Measurements from ENCODE around the gene TNS3.

TNS3 gene

DNA sequence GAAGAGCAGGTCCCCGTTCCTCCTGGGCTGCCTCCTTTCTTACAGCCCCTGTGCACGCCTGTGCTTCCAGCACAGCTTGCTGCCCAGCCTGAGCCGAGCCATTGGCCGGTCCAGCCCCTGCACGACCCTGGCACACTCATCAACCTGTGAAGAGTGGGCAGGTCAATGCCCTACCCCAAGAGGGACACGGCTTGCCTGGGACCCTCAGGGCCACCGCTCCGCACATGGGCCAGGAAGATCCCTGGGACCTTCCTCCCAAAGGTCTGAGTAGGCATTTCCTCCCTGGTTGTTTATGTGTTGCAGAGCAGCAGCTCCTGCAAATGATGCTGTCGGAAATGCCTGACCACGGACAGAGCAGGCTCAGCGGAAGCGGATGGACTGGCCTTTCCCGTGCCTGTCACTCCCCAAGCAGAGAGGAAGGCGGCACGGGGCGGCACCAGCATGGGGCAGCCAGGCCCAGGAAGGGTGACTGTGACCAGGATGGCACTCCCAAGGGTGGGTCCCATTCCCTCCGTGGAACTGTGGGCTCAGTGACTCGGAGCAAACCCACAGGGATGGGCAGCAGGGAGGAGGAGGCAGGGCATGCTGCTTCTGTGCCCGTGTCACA, 252.5 kb downstream of the TNS3 start:
- DNase-seq (ENCODE audit: low read depth, low spot score) = no peak

DNA sequence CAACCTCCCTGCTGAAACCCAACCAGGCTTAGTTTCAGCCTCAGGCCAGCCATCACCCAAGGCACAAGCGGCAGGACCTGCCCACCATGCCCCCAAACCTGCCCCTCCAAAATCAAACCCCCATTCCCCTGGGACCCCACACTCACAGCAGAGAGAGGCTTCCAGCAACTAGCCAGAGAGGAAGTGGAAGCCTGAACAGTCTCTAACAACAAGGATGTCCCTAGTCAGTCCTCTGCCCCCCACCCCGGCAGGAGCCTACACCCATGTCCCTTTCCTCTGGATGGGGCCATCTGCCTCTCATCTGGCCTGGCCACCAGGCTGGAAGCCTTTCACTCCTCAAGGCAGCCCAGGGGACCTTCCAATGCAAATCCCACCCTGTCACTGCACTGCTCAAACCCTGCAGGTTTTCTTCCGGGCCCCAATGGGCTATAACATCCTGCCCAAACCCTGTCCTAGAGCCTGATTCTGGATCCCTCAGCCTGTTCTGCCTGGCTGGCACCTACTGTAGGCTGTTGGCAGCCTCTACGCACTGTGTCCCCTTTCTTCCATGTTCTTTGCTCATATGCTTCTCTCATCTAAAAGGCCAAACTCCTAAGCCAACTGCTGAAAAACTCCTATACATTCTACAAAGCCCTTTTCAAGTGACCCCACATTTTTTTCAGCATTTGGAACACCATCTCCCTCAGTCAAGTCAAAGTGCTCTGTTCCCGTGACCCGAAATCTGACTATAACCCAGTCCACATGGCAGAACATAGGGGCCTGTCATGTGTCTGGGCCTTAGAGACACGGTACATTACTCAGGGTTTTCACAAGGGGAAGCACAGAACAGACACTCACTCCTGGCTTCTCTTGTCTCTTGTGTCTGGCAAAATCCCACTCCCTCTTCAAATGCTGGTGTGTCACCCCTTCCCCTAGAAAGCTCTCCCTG, 253.3 kb downstream of the TNS3 start:
- no peak for DNase-seq (ENCODE audit: low read depth, low spot score)

DNA sequence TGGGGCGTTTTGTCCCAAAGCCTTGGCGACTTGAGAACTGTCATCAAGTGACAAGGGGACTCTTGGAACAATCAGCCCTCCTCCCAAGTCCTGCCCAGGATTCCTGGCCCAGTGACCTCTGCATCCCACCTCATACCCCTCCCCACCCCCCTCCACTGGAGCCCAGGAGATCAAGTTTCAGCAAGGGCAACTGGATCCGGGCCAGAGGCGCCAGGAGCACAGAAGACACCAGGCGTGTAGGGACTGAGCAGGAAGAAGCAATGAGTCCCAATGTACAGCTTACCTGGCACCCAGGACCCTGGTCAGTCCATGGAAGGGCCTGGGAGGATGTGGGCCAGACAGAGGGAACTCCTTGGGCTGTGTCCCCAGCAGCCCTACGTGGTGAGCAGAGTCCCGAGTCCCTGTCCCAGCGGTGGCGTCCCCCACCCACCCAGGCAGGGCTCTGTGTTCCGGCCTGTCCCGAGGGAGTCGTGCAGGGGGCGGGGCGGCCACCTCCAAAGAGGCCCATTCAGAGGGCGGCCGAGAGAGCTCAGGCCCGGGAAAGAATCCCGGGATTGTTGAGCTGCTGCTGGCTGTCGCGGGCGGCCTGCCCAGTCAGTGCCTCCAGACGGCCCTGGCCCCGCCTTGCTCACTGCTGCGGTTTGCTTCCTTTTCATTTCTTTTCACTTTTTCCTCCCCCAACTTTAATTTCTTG, 254.1 kb downstream of the TNS3 start:
- DNase-seq (ENCODE audit: low read depth, low spot score) = no peak

DNA sequence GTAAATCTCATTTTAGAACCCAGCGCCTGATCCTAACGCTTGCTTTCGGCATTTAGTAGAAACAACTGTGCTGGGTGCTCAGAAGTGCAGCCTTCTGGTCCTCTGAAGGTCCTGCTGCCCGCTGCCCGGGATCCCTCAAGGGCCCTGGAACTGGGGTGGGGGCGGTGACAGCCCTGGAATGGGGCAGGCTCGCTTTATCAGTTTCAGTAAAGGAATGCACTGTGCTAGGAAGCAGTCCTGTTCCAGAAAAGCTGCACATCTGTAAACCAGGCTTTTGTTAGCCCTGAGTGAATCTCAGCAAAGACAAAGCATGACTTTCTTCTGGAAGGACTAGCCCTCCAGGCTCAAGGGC, 254.6 kb downstream of the TNS3 start:
- no peak for DNase-seq (ENCODE audit: low read depth, low spot score)

DNA sequence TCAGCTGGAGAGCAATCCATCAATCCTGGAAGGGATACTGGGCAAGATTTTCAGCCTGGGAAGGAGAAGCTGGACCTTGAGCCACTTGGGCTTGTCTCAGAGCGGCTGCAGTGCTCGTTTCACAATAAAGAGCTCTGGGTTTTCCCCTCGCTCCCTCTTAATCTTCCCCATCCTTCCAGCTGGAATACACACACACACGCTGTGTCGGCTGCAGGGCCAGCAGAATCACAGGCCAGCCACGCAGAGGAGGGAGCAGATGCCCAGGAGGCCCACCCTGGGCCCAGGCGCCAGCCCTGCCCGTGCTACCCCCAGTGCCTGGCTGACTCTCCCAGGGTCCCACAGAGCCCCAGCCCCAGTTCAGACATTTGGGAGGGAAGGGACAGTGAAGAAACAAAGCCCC, 255.1 kb downstream of the TNS3 start:
- no peak for DNase-seq (ENCODE audit: low read depth, low spot score)

DNA sequence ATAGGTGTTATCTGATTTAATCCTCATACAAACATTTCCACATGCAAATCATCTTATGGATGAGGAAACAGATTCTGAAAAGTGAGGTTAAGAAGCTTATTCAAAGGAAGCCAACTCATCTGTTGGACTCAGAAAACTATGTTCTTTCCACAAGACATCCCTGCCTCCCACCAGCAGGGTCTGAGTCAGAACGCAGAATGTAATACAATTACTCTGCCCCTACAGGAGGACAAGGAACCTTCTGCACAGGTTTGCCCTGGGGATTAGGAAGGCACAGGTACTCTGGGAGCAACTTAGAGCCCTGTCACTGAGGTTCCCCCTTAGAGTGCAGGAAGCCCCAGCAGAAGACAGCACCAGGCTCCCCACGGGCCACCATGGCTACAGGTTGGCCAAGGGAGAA, 255.7 kb downstream of the TNS3 start:
- DNase-seq (ENCODE audit: low read depth, low spot score) = no peak

DNA sequence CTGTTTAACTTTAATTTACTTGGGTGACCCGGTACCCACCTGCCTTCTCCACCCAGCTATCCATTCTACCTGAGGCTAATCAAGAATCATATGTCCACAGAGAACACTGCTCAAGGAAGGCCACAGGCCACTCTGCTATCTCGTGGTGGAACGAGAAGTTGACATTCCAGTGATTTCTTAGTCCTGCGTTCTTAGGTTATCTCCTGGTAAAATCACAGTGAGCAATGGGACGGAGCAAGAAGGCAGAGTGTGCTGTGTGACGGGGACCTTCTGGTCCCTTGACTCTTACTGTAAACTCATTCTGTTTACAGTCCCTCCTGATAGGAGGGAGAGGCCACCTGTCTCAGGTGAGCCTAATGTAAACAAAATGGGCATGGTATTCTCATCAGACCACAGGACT, 256.6 kb downstream of the TNS3 start:
- no peak for DNase-seq (ENCODE audit: low read depth, low spot score)

DNA sequence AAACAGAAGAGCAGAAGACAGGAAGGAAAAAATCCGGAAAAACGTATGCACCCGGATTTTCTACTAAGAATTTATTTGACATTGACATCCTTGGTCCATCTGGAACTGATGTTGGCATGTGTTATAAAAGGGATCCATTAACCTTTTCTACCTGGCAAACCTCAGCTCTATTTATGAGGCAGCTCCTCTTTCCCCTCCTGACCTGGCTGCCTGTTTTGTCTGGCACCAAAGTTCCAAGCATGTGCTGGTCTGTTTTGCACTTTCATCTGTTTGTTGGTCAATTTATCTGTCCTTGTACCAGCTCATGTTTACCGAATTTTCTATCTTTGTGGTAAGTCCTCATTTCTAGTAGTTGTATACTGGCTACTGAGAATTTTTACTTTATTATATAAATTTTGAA, 258.0 kb downstream of the TNS3 start:
- DNase-seq (ENCODE audit: low read depth, low spot score) = no peak

DNA sequence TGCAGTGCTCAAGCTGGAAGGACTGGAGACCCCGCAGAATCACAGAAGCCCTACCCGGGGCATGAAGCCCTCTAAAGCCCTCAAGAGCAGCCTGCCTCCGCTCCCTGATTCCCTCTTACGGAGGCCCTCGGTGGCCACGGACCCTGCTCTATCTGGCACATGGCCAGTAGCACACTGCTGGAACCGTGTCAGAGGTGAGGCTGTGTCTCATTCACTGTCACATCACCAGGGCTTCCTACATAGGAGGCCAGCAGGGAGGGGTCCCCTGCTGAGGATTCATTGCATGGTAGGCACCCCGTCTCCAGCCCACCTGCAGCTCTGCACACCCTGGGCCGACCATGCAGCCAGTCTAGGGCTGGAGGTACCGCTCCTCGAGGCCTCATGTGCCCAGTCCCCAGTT, 259.2 kb downstream of the TNS3 start:
- DNase-seq (ENCODE audit: low read depth, low spot score) = no peak

DNA sequence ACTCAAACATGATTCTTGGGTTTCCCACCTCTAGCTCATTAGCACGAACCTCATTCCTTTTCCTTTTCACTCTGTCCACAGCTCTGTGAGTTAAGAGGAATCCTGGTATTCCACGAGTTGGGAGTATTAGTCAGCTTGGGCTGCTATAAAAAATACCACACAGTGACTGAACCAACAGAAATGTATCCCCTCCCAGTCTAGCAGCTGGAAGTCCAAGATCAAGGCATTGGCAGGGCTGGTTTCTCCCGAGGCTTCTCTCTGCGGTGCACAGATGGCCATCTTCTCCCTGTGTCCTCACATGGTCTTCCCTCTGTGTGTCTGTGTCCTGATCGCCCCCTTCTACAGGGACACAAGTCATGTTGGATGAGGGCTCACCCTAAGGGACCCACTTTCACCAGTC, 261.6 kb downstream of the TNS3 start:
- DNase-seq (ENCODE audit: low read depth, low spot score) = no peak

DNA sequence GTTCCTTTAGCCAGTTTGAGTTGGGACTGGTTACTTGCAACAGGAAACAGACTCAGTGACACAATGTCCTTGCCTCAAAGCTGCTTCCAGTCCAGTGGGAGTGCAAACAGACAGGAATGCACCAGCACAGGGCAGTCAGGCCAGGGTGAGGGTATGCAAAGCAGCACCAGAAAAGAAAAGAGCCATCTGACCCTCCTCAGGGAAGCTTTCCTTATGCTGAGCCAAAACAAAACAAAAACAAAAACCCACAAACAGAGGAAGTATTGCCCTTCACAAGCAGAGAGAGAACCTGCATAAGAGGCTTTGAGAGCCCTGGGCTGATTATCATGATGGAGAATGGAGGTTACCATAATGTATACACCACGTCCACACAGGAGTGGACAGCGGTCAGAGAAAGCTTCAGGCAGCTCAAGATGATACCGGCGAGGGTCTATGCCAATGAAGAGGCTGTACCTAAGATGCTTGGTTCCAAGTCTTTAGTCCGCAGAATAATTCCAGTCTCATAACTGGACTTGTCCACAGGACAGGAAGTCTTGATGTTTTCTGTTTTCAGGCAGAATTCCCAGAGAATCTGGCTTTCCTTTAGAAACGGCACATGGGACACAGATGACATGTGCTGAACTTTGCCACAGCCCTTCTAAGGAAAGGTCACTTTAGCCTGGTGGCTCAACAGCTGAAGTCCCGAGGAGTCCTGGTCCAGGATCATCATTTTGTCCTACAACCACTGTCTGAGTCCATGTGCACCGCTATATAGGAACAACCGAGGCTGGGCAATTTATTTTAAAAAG, 263.3 kb downstream of the TNS3 start:
- DNase-seq (ENCODE audit: low read depth, low spot score) = no peak

DNA sequence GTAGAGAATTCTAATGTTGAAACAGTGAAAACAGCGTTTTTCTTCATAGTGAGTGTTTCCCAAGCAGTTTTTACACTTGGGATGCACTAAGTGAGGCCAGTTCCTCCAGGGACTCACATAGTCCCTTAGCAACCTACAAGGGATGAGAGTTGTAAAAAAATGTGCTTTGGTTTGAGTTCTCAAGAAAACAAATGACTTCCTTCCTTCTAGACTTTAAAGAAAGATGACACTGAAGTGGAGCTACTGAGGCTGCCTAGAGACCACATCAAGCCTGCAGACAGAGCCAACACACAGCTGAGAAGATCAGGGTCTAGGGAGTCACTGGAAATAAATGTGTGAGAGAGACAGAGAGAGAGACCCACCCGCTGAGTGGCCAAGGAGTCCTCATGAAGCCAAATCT, 264.4 kb downstream of the TNS3 start:
- DNase-seq (ENCODE audit: low read depth, low spot score) = no peak

DNA sequence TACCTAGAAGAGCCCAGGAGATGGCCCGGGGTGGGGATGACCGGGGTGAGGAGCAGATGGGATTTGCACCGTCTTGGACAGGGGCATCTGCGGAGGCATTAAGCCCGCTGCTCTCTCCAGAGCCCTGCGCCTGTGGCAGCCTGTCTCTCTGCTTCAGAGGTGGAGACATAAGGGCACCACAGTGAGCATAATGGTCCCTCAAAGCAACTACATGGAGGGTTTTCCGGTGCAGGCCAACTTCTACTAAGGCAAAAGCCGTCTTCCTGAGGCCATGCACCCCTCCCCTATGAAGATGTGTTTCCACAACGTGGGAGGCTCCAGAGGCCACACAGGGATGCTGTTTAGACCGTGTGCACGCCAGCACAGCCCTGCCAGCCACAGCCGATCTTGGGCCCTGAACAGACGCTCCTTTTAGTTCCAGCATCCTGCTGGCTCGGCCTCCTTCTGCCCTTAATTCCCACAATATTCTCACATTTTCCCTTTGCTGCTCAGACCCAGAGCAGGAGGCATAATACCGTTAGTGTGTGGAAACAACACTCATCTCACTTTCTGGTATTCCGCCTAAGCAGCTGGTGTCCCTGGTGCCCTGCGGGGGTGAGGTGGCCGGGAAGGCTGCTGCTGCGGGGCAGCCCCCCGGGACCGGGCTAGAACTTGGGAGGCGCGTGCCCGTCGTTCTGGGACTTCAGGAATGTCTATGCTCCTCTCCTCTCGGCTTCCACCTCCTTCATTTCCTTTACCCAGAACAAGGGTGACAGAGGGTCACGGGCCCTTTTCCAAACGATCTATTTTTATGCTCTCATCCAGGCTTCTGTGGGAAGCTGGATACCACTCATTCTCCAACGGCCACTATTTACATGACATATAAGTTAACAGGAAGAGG, 266.9 kb downstream of the TNS3 start:
- DNase-seq (ENCODE audit: low read depth, low spot score) = no peak

DNA sequence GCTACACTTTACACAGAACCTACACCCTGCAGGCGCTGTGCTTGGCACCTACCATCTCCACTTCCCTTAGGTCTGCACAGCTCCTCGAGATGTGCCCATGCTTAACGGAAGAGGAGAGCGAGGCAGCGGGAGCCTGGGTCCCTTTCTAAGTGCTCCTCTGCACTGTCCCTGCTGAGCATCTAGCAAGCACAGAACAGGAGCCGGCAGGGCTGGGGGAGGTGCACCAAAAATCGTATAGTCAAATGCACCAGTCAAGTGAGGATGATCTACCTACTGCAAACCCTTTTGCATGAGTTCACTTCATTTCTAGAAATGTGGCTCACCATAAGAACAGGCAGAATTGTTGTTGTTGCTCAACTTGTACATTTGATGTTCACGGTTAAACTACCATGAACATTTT, 267.7 kb downstream of the TNS3 start:
- DNase-seq (ENCODE audit: low read depth, low spot score) = no peak

DNA sequence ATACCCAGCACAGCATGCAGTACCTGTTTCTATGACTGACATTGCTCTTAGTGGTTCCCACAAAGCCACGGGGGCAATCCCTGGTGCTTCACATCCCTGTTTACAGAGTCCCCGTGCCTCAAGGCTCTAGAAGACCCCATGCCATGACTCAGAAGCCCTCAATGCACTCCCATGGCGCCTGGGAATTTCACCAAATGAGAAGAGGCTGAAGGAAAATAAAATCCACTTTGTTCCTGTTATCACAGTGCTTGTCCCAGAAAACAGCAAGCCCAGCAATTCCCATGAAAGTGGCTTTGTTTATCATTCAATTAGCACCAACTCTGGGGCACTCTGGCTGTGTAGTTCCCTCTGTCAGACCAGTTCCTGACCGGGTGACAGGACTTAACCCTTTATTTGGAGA, 268.3 kb downstream of the TNS3 start:
- DNase-seq (ENCODE audit: low read depth, low spot score) = no peak

DNA sequence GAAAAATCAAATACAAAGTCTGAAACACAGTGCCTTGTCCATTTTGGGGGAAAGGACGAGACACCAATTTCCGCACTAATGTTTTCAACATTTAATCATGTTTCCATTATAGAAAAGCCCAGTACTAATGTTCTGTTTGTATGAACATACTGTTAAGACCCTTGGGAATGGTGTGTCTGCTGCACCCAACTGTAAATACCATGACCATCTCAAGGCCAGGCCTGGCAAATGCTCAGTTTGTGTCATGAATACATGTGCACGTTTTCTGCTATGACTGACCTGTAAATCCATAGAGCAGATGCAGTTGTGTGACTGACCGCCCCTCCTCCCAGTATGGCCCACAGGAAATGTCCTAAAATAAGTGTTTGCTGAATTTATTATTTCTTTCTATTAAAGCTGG, 270.0 kb downstream of the TNS3 start:
- no peak for DNase-seq (ENCODE audit: low read depth, low spot score)

DNA sequence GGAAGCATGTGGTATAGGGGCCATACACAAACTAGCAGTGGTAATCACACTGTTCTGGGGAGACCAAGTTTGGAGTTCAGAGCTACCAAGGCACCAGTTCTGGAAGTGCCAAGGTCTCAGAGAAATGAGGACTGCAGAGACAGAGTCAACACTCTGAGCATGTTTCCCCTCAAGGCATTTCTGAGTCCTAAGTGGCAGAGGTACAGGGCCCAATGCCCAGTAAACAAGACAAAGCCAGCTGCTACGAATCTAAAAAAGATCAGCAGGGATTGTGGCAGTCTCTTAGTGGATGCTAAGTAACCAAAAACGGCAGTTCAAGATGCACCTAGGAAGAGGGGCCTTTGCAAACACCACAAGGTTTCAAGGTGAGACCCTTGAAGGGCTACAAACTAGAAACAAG, 271.9 kb downstream of the TNS3 start:
- no peak for DNase-seq (ENCODE audit: low read depth, low spot score)

DNA sequence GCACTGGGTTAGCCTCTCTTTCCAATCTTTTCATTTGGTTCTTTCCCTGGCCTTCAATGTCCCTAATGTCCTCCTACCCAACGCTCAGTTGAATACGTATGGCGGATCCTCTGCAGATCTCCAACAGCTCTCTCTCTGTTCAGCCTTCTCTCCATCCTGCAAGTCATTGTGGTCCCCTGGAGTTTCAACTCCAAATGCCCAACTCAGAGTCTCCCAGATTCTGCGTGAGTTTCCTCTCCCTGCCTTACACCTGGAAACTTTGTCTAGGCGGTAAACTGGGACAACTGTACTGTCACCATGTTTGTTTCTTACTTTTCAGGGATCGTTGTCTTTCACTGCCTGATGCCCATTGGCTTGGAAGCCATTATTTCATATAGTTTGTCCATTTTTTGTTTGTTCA, 273.1 kb downstream of the TNS3 start:
- no peak for DNase-seq (ENCODE audit: low read depth, low spot score)

DNA sequence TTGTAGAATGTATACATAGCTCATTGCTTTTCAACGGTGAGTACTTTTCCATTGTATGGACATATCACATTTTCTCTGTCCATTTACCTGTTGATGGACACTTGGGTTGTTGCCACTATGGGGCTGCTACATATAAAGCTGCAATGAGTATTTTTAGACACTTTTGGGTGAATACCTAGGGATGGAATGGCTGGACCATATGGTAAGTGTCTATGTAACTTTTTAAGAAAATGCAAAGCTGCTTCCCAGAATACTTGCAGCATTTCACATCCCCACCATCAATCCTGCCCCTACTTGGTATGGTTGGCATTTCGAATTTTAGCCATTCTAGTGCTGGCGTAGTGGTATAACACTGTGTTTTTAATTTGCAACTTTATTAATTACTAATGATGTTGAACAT, 274.6 kb downstream of the TNS3 start:
- no peak for DNase-seq (ENCODE audit: low read depth, low spot score)

DNA sequence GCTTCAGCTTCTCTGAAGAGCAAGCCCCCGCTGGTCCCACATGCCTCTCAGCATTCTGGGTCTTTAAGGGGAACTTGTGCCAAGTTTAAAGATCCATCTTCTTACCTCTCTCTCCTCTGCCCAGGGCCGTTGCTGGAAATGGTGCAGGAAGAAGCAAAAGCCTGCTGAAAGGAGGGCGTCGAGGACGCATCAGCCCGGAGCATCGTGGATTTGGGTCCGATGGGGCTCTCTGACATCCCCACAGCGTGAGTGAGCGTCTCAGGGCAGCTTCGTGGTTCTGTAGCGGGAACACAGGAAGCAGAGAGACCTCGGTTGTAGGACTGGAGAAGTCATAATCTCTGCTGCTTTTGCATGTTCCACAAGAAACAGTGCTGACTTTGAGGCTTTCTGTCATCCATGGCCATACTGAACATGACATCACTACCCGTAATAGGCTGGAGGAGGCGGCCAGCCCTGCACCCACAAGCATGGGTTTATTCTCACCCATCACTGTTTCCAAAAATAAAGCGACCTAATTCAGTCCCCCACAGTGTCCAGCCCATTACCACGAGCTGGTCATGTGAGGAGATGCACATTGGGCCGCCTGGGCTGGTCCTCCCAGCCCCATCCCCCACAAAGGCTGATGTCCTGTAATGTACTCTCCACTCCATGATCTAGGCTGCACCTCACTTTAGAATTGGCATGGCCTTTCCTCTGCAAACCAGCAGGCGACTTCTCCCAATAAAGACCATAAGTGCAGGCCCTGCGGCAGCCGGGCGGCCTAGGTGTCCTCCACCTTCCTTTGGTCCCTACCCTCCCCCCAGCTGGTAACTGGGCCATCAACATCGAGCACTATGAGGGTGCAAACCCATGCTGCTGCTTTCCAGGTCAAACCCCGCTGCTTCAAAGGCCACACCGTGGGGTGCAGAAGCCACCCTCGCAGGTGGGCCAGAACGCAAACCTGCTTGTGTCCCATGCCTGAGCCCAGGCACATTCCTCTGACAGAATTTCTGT, 276.9 kb downstream of the TNS3 start:
- no peak for DNase-seq (ENCODE audit: low read depth, low spot score)

All from activated naive CD8-positive, alpha-beta T cell treated with anti-CD3 and anti-CD28 coated beads, Interleukin-2, amount 50 U/mL, for 16 hours (primary cell).